ENCODE data around the gene KPNA6. TPM values are rescaled to one million over a fixed set of nuclear protein-coding genes. Genes with fewer than 3 reads are reported as not detected.

Gene KPNA6
- total and polyA plus RNA-seq, 2 of the 13 experiments (the other 11 are each of a cell fraction or from before 2014, with no cell fraction given) = 22.0 to 47.5 TPM

DNA sequence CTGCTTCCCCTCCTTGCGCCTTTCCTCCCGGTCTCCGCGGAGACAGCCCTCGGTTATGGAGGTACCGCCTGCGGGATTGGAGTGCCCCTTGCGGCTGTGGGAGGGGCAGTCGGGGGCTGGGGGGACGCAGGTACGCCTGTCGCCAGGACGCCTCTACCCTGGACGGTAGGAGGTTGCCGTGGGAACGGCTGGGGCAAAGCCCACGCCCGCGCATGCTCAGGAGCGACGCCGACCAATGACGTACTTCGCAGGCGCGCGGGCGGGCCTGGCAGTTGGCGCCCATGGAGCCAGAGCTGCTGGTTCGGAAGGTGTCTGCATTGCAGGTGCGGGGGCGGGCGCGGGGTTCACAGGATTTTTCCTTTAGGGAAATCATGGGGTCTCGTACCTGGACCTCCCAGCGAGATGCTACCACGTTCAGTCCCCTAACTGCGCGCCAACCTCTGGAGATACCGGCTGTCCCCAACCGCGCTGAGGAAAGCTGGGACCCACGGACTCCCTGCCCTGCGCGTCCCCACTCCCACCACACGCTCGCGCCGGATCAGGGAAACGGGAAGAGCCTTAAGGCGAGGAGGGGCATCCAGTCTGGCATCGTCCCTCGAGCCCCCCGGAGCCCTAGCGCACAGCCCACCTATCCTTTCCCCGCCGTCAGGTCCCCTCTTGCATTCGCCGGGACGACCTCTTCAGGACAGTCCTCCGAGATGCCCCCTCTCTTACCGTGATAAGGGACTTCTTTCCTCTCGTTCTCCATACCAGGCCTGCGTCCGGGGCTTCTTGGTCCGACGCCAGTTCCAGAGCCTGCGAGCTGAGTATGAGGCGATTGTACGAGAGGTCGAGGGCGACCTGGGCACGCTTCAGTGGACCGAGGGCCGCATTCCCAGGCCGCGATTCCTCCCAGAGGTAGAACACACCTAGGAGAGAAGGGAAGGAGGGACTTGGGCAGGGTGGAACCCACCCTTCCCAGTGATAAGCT lies 97.8 kb downstream of the KPNA6 start, which contains the start of gene IQCC (continued):
- TF ChIP-seq HNRNPUL1 (IDR thresholded peaks at IDR 0.05; ENCODE audit: low read depth, low read length) = no peak
- no peak for TF ChIP-seq HNRNPL (IDR thresholded peaks at IDR 0.05; ENCODE audit: low read depth, low read length)
- TF ChIP-seq ZNF232 (CRISPR knock-in tag; IDR thresholded peaks at IDR 0.05; ENCODE audit: borderline replicate concordance) = no peak
- no peak for TF ChIP-seq ZFP37 (CRISPR knock-in tag; IDR thresholded peaks at IDR 0.05; ENCODE audit: borderline replicate concordance)
- TF ChIP-seq ASH2L (IDR thresholded peaks at IDR 0.05; ENCODE audit: insufficient read length, low read depth, low read length) = no peak
- TF ChIP-seq ETV6 (CRISPR knock-in tag; conservative IDR thresholded peaks at IDR 0.05) = peak; percentile 41; the same call in 1 of the 2 replicates
- TF ChIP-seq, protein P1, sequence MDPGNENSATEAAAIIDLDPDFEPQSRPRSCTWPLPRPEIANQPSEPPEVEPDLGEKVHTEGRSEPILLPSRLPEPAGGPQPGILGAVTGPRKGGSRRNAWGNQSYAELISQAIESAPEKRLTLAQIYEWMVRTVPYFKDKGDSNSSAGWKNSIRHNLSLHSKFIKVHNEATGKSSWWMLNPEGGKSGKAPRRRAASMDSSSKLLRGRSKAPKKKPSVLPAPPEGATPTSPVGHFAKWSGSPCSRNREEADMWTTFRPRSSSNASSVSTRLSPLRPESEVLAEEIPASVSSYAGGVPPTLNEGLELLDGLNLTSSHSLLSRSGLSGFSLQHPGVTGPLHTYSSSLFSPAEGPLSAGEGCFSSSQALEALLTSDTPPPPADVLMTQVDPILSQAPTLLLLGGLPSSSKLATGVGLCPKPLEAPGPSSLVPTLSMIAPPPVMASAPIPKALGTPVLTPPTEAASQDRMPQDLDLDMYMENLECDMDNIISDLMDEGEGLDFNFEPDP (CRISPR knock-in tag; conservative IDR thresholded peaks at IDR 0.05) = no peak
- no peak for TF ChIP-seq EZH2 (conservative IDR thresholded peaks at IDR 0.05; ENCODE audit: low read depth, low read length)
- TF ChIP-seq ZNF263 (CRISPR knock-in tag; IDR thresholded peaks at IDR 0.05) = no peak
- no peak for TF ChIP-seq FOXP1 (IDR thresholded peaks at IDR 0.05)
- no peak for TF ChIP-seq FOXP1 (CRISPR knock-in tag; IDR thresholded peaks at IDR 0.05)
- no peak for TF ChIP-seq ZBTB8A (CRISPR knock-in tag; IDR thresholded peaks at IDR 0.05; ENCODE audit: borderline replicate concordance, low read depth)
- no peak for TF ChIP-seq CENPX (CRISPR knock-in tag; IDR thresholded peaks at IDR 0.05)
- no peak for TF ChIP-seq SALL2 (CRISPR knock-in tag; IDR thresholded peaks at IDR 0.05)
- TF ChIP-seq NAIF1 (CRISPR knock-in tag; IDR thresholded peaks at IDR 0.05; ENCODE audit: borderline replicate concordance) = no peak
- TF ChIP-seq, protein P2, sequence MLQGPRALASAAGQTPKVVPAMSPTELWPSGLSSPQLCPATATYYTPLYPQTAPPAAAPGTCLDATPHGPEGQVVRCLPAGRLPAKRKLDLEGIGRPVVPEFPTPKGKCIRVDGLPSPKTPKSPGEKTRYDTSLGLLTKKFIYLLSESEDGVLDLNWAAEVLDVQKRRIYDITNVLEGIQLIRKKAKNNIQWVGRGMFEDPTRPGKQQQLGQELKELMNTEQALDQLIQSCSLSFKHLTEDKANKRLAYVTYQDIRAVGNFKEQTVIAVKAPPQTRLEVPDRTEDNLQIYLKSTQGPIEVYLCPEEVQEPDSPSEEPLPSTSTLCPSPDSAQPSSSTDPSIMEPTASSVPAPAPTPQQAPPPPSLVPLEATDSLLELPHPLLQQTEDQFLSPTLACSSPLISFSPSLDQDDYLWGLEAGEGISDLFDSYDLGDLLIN (CRISPR knock-in tag; IDR thresholded peaks at IDR 0.05; ENCODE audit: borderline replicate concordance) = peak; percentile 51; the same call in 1 of the 2 replicates
- TF ChIP-seq ZNF879 (CRISPR knock-in tag; IDR thresholded peaks at IDR 0.05) = no peak
- TF ChIP-seq, protein P3, sequence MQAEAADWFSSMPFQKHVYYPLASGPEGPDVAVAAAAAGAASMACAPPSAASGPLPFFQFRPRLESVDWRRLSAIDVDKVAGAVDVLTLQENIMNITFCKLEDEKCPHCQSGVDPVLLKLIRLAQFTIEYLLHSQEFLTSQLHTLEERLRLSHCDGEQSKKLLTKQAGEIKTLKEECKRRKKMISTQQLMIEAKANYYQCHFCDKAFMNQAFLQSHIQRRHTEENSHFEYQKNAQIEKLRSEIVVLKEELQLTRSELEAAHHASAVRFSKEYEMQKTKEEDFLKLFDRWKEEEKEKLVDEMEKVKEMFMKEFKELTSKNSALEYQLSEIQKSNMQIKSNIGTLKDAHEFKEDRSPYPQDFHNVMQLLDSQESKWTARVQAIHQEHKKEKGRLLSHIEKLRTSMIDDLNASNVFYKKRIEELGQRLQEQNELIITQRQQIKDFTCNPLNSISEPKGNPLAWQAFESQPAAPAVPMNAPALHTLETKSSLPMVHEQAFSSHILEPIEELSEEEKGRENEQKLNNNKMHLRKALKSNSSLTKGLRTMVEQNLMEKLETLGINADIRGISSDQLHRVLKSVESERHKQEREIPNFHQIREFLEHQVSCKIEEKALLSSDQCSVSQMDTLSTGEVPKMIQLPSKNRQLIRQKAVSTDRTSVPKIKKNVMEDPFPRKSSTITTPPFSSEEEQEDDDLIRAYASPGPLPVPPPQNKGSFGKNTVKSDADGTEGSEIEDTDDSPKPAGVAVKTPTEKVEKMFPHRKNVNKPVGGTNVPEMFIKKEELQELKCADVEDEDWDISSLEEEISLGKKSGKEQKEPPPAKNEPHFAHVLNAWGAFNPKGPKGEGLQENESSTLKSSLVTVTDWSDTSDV (CRISPR knock-in tag; IDR thresholded peaks at IDR 0.05) = 0 out of 2 replicates have a peak, but pooled peaks have one; percentile 51
- TF ChIP-seq ATM (IDR thresholded peaks at IDR 0.05; ENCODE audit: borderline replicate concordance) = no peak
- TF ChIP-seq CBX1 (IDR thresholded peaks at IDR 0.05; ENCODE audit: low read depth) = no peak
- TF ChIP-seq PAX8 (CRISPR knock-in tag; IDR thresholded peaks at IDR 0.05; ENCODE audit: borderline replicate concordance) = no peak
- TF ChIP-seq, protein P4, sequence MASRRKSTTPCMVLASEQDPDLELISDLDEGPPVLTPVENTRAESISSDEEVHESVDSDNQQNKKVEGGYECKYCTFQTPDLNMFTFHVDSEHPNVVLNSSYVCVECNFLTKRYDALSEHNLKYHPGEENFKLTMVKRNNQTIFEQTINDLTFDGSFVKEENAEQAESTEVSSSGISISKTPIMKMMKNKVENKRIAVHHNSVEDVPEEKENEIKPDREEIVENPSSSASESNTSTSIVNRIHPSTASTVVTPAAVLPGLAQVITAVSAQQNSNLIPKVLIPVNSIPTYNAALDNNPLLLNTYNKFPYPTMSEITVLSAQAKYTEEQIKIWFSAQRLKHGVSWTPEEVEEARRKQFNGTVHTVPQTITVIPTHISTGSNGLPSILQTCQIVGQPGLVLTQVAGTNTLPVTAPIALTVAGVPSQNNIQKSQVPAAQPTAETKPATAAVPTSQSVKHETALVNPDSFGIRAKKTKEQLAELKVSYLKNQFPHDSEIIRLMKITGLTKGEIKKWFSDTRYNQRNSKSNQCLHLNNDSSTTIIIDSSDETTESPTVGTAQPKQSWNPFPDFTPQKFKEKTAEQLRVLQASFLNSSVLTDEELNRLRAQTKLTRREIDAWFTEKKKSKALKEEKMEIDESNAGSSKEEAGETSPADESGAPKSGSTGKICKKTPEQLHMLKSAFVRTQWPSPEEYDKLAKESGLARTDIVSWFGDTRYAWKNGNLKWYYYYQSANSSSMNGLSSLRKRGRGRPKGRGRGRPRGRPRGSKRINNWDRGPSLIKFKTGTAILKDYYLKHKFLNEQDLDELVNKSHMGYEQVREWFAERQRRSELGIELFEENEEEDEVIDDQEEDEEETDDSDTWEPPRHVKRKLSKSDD (CRISPR knock-in tag; IDR thresholded peaks at IDR 0.05; ENCODE audit: low read depth) = no peak
